HEK293T (cell line): ENCODE results near the gene RNF19B.

ENCODE experiments used
- ARNT ChIP-seq: fragments of 450-650 bp; IDR thresholded peaks from 2 replicates; pipeline ENCODE4 v1.6.1; 2017; ENCODE audit warnings: mild to moderate bottlenecking
- FOXK2 ChIP-seq: fragments of 450-650 bp; IDR thresholded peaks from 2 replicates; pipeline ENCODE4 v1.6.1; 2016; ENCODE audit warnings: mild to moderate bottlenecking
- FOXM1 ChIP-seq: fragments of 450-650 bp; IDR thresholded peaks from 2 replicates; pipeline ENCODE4 v1.6.1; 2017; ENCODE audit warnings: mild to moderate bottlenecking, borderline replicate concordance
- HDGF ChIP-seq: fragments of 450-650 bp; IDR thresholded peaks from 2 replicates; pipeline ENCODE4 v1.6.1; 2017; ENCODE audit warnings: antibody characterized with exemption, borderline replicate concordance
- L3MBTL2 ChIP-seq: fragments of 450-650 bp; conservative IDR thresholded peaks from 2 replicates; pipeline ENCODE4 v1.6.1; 2016; ENCODE audit warnings: mild to moderate bottlenecking

GRCh38 chr1:32894019-32894600 is 70.5 kb downstream of the RNF19B start:
- TF ChIP-seq HDGF: no peak
- TF ChIP-seq FOXM1: no peak
- no peak for TF ChIP-seq ARNT
- TF ChIP-seq L3MBTL2: no peak
- no peak for TF ChIP-seq FOXK2
